Kidney epithelial cell (primary cell): ENCODE measurements around the gene TMIGD2. TPM values are rescaled to one million over a fixed set of nuclear protein-coding genes. Genes with fewer than 3 reads are reported as not detected.

Experiments
- DNase-seq: peaks from one replicate; pipeline ENCODE4 v3.0.0-alpha.2; 2010; ENCODE audit warnings: low read depth
- H3K27me3 ChIP-seq: 2 replicates; pipeline ENCODE4 v1.6.0; 2011; ENCODE audit warnings: low read length; ENCODE audit not compliant: control insufficient read depth, insufficient read depth
- H3K36me3 ChIP-seq: 2 replicates; pipeline ENCODE4 v1.5.1; 2011; ENCODE audit warnings: low read length; ENCODE audit not compliant: control insufficient read depth, insufficient read depth
- H3K4me3 ChIP-seq: 2 replicates; pipeline ENCODE4 v1.5.1; 2011; ENCODE audit warnings: low read depth, mild to moderate bottlenecking, control low read depth, low read length
- CTCF ChIP-seq: IDR thresholded peaks from 2 replicates; pipeline ENCODE4 v1.5.1; 2011; ENCODE audit warnings: mild to moderate bottlenecking, moderate library complexity, low read length, control low read depth, inconsistent platforms; ENCODE audit not compliant: insufficient read depth, poor library complexity, severe bottlenecking
- total RNA-seq: library from RNA; depleted of rRNA; stranded (reverse); fragments of >200 nt; gene quantifications from 2 replicates; pipeline ENCODE4 v1.2.3, GENCODE V29; 2015

The TMIGD2 gene
- total RNA-seq, 1 donor from 2014 or later: not detected

GRCh38 chr19:4284974-4285373 lies 17.2 kb downstream of the TMIGD2 start:
- TF ChIP-seq CTCF: no peak
- H3K27me3 ChIP-seq: peaks cover 27% of the 10 kb centered on the region
- no peaks in the 10 kb centered on the region for H3K36me3 ChIP-seq
- no peak for DNase-seq
- no peak overlapping the region for H3K4me3 ChIP-seq

- no peak for TF ChIP-seq CTCF
- H3K36me3 ChIP-seq: no peaks in the 10 kb centered on the region
- DNase-seq: no peak
- H3K27me3 ChIP-seq: peaks cover 33% of the 10 kb centered on the region
- H3K4me3 ChIP-seq: no peak overlapping the region
Measured at GRCh38 chr19:4284176-4284958, 17.8 kb downstream of the TMIGD2 start.

- Histone ChIP-seq H3K36me3 (no peaks in the 10 kb centered on the region), H3K27me3 (peaks cover 45% of the 10 kb centered on the region), H3K4me3 (no peak overlapping the region)
- no peak for TF ChIP-seq CTCF
- DNase-seq: no peak
Measured at GRCh38 chr19:4279530-4280422, 22.4 kb downstream of the TMIGD2 start.

- TF ChIP-seq CTCF: no peak
Measured at GRCh38 chr19:4279267-4279529, 23.0 kb downstream of the TMIGD2 start.

GRCh38 chr19:4278419-4279266 lies 23.5 kb downstream of the TMIGD2 start, which contains the start of gene SHD:
SHD (plus strand) TSS chr19:4279266; CDS start chr19:4280064, 798 bp downstream.
- Histone ChIP-seq H3K36me3 (no peaks in the 10 kb centered on the region), H3K27me3 (peaks cover 42% of the 10 kb centered on the region), H3K4me3 (no peak within 1 kb of the TSS)
- no peak for DNase-seq
- no peak for TF ChIP-seq CTCF

More at GRCh38 chr19:4279267-4279529, 23.0 kb downstream of the TMIGD2 start:
- peaks cover 42% of the 10 kb centered on the region for H3K27me3 ChIP-seq
- H3K4me3 ChIP-seq: no peak overlapping the region
- no peak for DNase-seq
- no peaks in the 10 kb centered on the region for H3K36me3 ChIP-seq
